IMR-90 (cell line): Measurements from ENCODE around the gene ZNF425. TPM values are rescaled to one million over a fixed set of nuclear protein-coding genes. Genes with fewer than 3 reads are reported as not detected.

Source experiments
- ATAC-seq: fragments of 200-7000 bp; cut with Tn5 transposase; 2 replicates; pipeline ENCODE4 v1.9.1; 2020; ENCODE audit warnings: low read depth, mild to moderate bottlenecking, moderate library complexity
- BruUV-seq: library from RNA; stranded (reverse); fragments of 400-500 nt; replicated peaks from 2 replicates; lab custom pipeline; 2021; lab: Mats Ljungman, UMichigan
- CTCF ChIA-PET: fragments of 300-600 bp; formaldehyde crosslinking; extraction: SDS; loops from one replicate; lab custom pipeline; 2021; ENCODE audit warnings: antibody characterized with exemption; lab: Yijun Ruan, JAX
- POLR2A ChIA-PET: fragments of 300-600 bp; sonication (Branson Sonifier 250); formaldehyde crosslinking; loops from one replicate; lab custom pipeline; 2022; ENCODE audit warnings: antibody characterized with exemption; ENCODE audit not compliant: unreplicated experiment; lab: Charles Lee
- DNase-seq: peaks from one replicate; pipeline ENCODE4 v3.0.0; 2013
- H2AFZ ChIP-seq: replicated peaks from 2 replicates; pipeline ENCODE3; 2013; ENCODE audit warnings: low read length, mild to moderate bottlenecking; ENCODE audit not compliant: poor library complexity
- H2AK5ac ChIP-seq: 2 replicates; pipeline ENCODE4 v1.6.1; 2013; ENCODE audit warnings: low read depth, low read length, inconsistent platforms
- H2AK9ac ChIP-seq: replicated peaks from 2 replicates; pipeline ENCODE3; 2013; ENCODE audit warnings: mild to moderate bottlenecking, low read depth, low read length, moderate library complexity; ENCODE audit not compliant: poor library complexity
- H2BK120ac ChIP-seq: 2 replicates; pipeline ENCODE4 v1.6.1; 2013; ENCODE audit warnings: low read depth, low read length, inconsistent platforms
- H2BK15ac ChIP-seq: 3 replicates; pipeline ENCODE4 v1.6.1; 2013; ENCODE audit warnings: low read depth, low read length, inconsistent platforms
- H2BK20ac ChIP-seq: 2 replicates; pipeline ENCODE4 v1.6.1; 2013; ENCODE audit warnings: low read depth, mild to moderate bottlenecking, inconsistent platforms, low read length, moderate library complexity
- H2BK5ac ChIP-seq: 2 replicates; pipeline ENCODE4 v1.6.1; 2013; ENCODE audit warnings: mild to moderate bottlenecking, low read depth, low read length, inconsistent platforms; ENCODE audit not compliant: poor library complexity, severe bottlenecking
- H3K14ac ChIP-seq: replicated peaks from 2 replicates; pipeline ENCODE4 v1.6.1; 2013; ENCODE audit warnings: low read depth, low read length, inconsistent platforms
- H3K18ac ChIP-seq: 2 replicates; pipeline ENCODE4 v1.6.1; 2013; ENCODE audit warnings: low read depth, low read length, control low read depth
- H3K23ac ChIP-seq: 2 replicates; pipeline ENCODE4 v1.6.1; 2013; ENCODE audit warnings: low read depth, low read length, inconsistent platforms
- H3K27ac ChIP-seq: 2 replicates; pipeline ENCODE4 v1.5.1; 2013; ENCODE audit warnings: mild to moderate bottlenecking, control low read depth, low read length; ENCODE audit not compliant: insufficient read depth
- H3K27me3 ChIP-seq: 2 replicates; pipeline ENCODE4 v1.6.1; 2013; ENCODE audit warnings: low read length; ENCODE audit not compliant: control insufficient read depth, insufficient read depth
- H3K36me3 ChIP-seq: 2 replicates; pipeline ENCODE4 v1.6.1; 2013; ENCODE audit warnings: low read length, mixed read lengths; ENCODE audit not compliant: control insufficient read depth, insufficient read depth
- H3K4ac ChIP-seq: 2 replicates; pipeline ENCODE4 v1.6.1; 2013; ENCODE audit warnings: low read depth, low read length, inconsistent platforms
- H3K4me1 ChIP-seq: 2 replicates; pipeline ENCODE4 v1.6.1; 2013; ENCODE audit warnings: low read length, mixed read lengths; ENCODE audit not compliant: control insufficient read depth, insufficient read depth
- H3K4me2 ChIP-seq: 2 replicates; pipeline ENCODE4 v1.6.1; 2013; ENCODE audit warnings: low read depth, mild to moderate bottlenecking, control low read depth, low read length, moderate library complexity
- H3K4me3 ChIP-seq: 2 replicates; pipeline ENCODE4 v1.5.1; 2013; ENCODE audit warnings: low read depth, mild to moderate bottlenecking, control low read depth, low read length, moderate library complexity; ENCODE audit not compliant: insufficient read depth
- H3K56ac ChIP-seq: 2 replicates; pipeline ENCODE4 v1.6.1; 2013; ENCODE audit warnings: low read length, inconsistent platforms; ENCODE audit not compliant: insufficient read depth; ENCODE audit errors: extremely low read depth
- H3K79me1 ChIP-seq, 2 experiments: 2 replicates each; pipeline ENCODE4 v1.6.1; 2013; ENCODE audit warnings: low read length in 2 of 2, inconsistent platforms in 1 of 2, low read depth in 1 of 2
- H3K9ac ChIP-seq: 2 replicates; pipeline ENCODE4 v1.6.1; 2013; ENCODE audit warnings: low read depth, low read length, control low read depth
- H3K9me1 ChIP-seq: 2 replicates; pipeline ENCODE4 v1.6.1; 2013; ENCODE audit warnings: low read length, inconsistent platforms; ENCODE audit not compliant: insufficient read depth
- H3K9me3 ChIP-seq: 2 replicates; pipeline ENCODE4 v1.6.1; 2013; ENCODE audit warnings: low read length; ENCODE audit not compliant: control insufficient read depth, insufficient read depth
- H4K20me1 ChIP-seq: 2 replicates; pipeline ENCODE4 v1.6.1; 2013; ENCODE audit warnings: low read length, inconsistent platforms; ENCODE audit not compliant: insufficient read depth
- H4K5ac ChIP-seq: 2 replicates; pipeline ENCODE4 v1.6.1; 2013; ENCODE audit warnings: mild to moderate bottlenecking, low read depth, low read length, control low read depth
- H4K8ac ChIP-seq, 2 experiments: 2 replicates each; pipeline ENCODE4 v1.6.1; 2013; ENCODE audit warnings: low read depth in 2 of 2, low read length in 2 of 2, control low read depth in 1 of 2, inconsistent platforms in 1 of 2
- H4K91ac ChIP-seq: 2 replicates; pipeline ENCODE4 v1.6.1; 2013; ENCODE audit warnings: low read depth, low read length, inconsistent platforms; ENCODE audit not compliant: insufficient read depth
- BHLHE40 ChIP-seq: fragments of 150-350 bp; IDR thresholded peaks from 2 replicates; pipeline ENCODE4 v1.6.1; 2016; ENCODE audit warnings: mild to moderate bottlenecking, low read depth, low read length
- CEBPB ChIP-seq: IDR thresholded peaks from 2 replicates; pipeline ENCODE4 v1.6.1; 2012; ENCODE audit warnings: low read depth, low read length, improper control_type of control experiment
- CHD1 ChIP-seq: IDR thresholded peaks from 2 replicates; pipeline ENCODE4 v1.6.1; 2012; ENCODE audit warnings: low read depth, low read length, improper control_type of control experiment
- FOS ChIP-seq: fragments of 150-350 bp; IDR thresholded peaks from 2 replicates; pipeline ENCODE4 v1.6.1; 2016; ENCODE audit warnings: low read depth, low read length
- MAFK ChIP-seq: IDR thresholded peaks from 2 replicates; pipeline ENCODE4 v1.6.1; 2012; ENCODE audit warnings: low read depth, low read length, improper control_type of control experiment
- MAZ ChIP-seq: IDR thresholded peaks from 2 replicates; pipeline ENCODE4 v1.6.1; 2012; ENCODE audit warnings: low read depth, mild to moderate bottlenecking, low read length, improper control_type of control experiment, moderate library complexity, borderline replicate concordance
- MXI1 ChIP-seq: IDR thresholded peaks from 2 replicates; pipeline ENCODE4 v1.6.1; 2012; ENCODE audit warnings: low read depth, mild to moderate bottlenecking, low read length, moderate library complexity, borderline replicate concordance
- NFE2L2 ChIP-seq: fragments of 150-350 bp; IDR thresholded peaks from 2 replicates; pipeline ENCODE4 v1.6.1; 2016; ENCODE audit warnings: low read depth, mild to moderate bottlenecking, low read length
- POLR2A ChIP-seq: IDR thresholded peaks from 2 replicates; pipeline ENCODE4 v1.6.1; 2012; ENCODE audit warnings: mild to moderate bottlenecking, low read depth, low read length
- RAD21 ChIP-seq: IDR thresholded peaks from 2 replicates; pipeline ENCODE4 v1.6.1; 2012; ENCODE audit warnings: low read length, improper control_type of control experiment
- RCOR1 ChIP-seq: IDR thresholded peaks from 2 replicates; pipeline ENCODE4 v1.6.1; 2012; ENCODE audit warnings: mild to moderate bottlenecking, low read length, improper control_type of control experiment; ENCODE audit not compliant: insufficient replicate concordance
- RFX5 ChIP-seq: IDR thresholded peaks from 2 replicates; pipeline ENCODE4 v1.8.0; 2012; ENCODE audit warnings: low read depth, mild to moderate bottlenecking, low read length, moderate library complexity
- SMC3 ChIP-seq: fragments of 150-350 bp; IDR thresholded peaks from 2 replicates; pipeline ENCODE4 v1.6.1; 2016; ENCODE audit warnings: low read depth, mild to moderate bottlenecking, antibody characterized with exemption, low read length, moderate library complexity
- WGBS, 2 experiments: methylation state at CpG; one replicate each; pipeline versions ENCODE4 v1.1.5 to v1.1.7; 2013; ENCODE audit warnings: missing lambda C conversion rate in 2 of 2; ENCODE audit not compliant: insufficient read length in 1 of 2; ENCODE audit errors: extremely low coverage in 2 of 2; 5-methylcytosine and 5-hydroxymethylcytosine counted together
- dilution Hi-C: fragments of 300-500 bp; cut with HindIII; formaldehyde crosslinking; loops from one replicate; pipeline ENCODE4 v1.14.3; 2018; ENCODE audit warnings: low sequenced_read_pairs; ENCODE audit not compliant: unreplicated experiment
- in situ Hi-C: fragments of 300-500 bp; cut with MboI; formaldehyde crosslinking; loops from 3 replicates; pipeline ENCODE4 v1.14.3; 2019; ENCODE audit warnings: low sequenced_read_pairs, inconsistent platforms, mixed read lengths
- intact Hi-C: fragments of 100-400 bp; cut with micrococcal nuclease; formaldehyde crosslinking; loops from 2 replicates; pipeline ENCODE4 v1.10.0; 2022
- polyA plus RNA-seq, 3 experiments: library from polyadenylated mRNA; depleted of rRNA; stranded (reverse); fragments of >200 nt; gene quantifications; 2 replicates each; pipeline ENCODE4 v1.2.3, GENCODE V29; 2012; ENCODE audit warnings: low replicate concordance in 1 of 3
- total RNA-seq: library from RNA; depleted of rRNA; stranded (reverse); fragments of >200 nt; gene quantifications from 2 replicates; pipeline ENCODE4 v1.2.3, GENCODE V29; 2012
- TF ChIP-seq, protein P1 (sequence below): fragments of 150-350 bp; IDR thresholded peaks from 2 replicates; pipeline ENCODE4 v1.6.1; 2016; ENCODE audit warnings: low read depth, mild to moderate bottlenecking, low read length, moderate library complexity, borderline replicate concordance
- TF ChIP-seq, protein P2 (sequence below): fragments of 150-350 bp; IDR thresholded peaks from 2 replicates; pipeline ENCODE4 v1.6.1; 2017; ENCODE audit warnings: mild to moderate bottlenecking, antibody characterized with exemption, low read length, low read depth
- TF ChIP-seq, protein P3 (sequence below): conservative IDR thresholded peaks from 2 replicates; pipeline ENCODE4 v1.5.1; 2012; ENCODE audit warnings: mild to moderate bottlenecking, low read depth, low read length, improper control_type of control experiment

The ZNF425 gene
- total and polyA plus RNA-seq, 2 of the 4 experiments (the other 2 are of a cell fraction): 1.2 to 2.3 TPM

DNA sequence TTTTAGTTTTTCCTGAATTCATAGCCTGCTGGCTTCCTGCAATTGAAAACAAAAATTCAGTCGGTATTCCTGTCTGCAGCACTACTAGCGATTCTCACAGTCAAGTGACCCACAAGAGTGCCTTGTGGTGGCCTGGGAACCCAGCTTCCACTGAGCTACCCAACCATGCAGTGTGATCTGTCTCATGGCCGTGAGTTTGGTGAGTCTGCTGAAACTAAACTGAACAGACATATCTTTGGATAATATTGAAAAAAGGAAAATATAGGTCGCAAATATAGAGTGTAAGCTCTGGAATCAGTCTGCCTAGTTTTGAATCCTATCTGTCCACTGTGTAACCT, 53.7 kb downstream of the ZNF425 start:
- H3K27ac ChIP-seq: no peak overlapping the region
- H3K9ac ChIP-seq: no peak overlapping the region
- H2AK9ac ChIP-seq: no peak overlapping the region
- no peaks in the 10 kb centered on the region for H3K27me3 ChIP-seq
- no peak for DNase-seq
- H4K5ac ChIP-seq: no peak overlapping the region
- no peak overlapping the region for H3K4me3 ChIP-seq
- dilution Hi-C loops: no loop called here
- H3K4me2 ChIP-seq: no peak overlapping the region
- no peak overlapping the region for H2AK5ac ChIP-seq
- peaks cover 25% of the 10 kb centered on the region for H3K36me3 ChIP-seq
- ChIA-PET CTCF (no interaction called here), POLR2A (no interaction called here)
- no peak overlapping the region for H2BK15ac ChIP-seq
- no peak overlapping the region for H2AFZ ChIP-seq
- no peak overlapping the region for H4K91ac ChIP-seq
- no peak for ATAC-seq
- H2BK5ac ChIP-seq: no peak overlapping the region
- H3K23ac ChIP-seq: no peak overlapping the region
- WGBS, 2 experiments: no CpG with 5 or more reads among the region's 4 CpGs
- H3K14ac ChIP-seq: no peak overlapping the region
- intact Hi-C loops: no loop called here
- no peak overlapping the region for H3K18ac ChIP-seq
- H2BK120ac ChIP-seq: no peak overlapping the region
- H3K9me3 ChIP-seq: no peaks in the 10 kb centered on the region
- in situ Hi-C loops: no loop called here
- no peak overlapping the region for H3K56ac ChIP-seq
- H3K4ac ChIP-seq: no peak overlapping the region
- TF ChIP-seq MAFK (no peak), RCOR1 (no peak), RFX5 (no peak), MXI1 (no peak), RAD21 (no peak), CHD1 (no peak), SMC3 (no peak), POLR2A (no peak), FOS (no peak), BHLHE40 (no peak), MAZ (no peak), CEBPB (no peak), NFE2L2 (no peak)
- TF ChIP-seq, protein P1, sequence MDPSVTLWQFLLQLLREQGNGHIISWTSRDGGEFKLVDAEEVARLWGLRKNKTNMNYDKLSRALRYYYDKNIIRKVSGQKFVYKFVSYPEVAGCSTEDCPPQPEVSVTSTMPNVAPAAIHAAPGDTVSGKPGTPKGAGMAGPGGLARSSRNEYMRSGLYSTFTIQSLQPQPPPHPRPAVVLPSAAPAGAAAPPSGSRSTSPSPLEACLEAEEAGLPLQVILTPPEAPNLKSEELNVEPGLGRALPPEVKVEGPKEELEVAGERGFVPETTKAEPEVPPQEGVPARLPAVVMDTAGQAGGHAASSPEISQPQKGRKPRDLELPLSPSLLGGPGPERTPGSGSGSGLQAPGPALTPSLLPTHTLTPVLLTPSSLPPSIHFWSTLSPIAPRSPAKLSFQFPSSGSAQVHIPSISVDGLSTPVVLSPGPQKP: no peak
- TF ChIP-seq, protein P2, sequence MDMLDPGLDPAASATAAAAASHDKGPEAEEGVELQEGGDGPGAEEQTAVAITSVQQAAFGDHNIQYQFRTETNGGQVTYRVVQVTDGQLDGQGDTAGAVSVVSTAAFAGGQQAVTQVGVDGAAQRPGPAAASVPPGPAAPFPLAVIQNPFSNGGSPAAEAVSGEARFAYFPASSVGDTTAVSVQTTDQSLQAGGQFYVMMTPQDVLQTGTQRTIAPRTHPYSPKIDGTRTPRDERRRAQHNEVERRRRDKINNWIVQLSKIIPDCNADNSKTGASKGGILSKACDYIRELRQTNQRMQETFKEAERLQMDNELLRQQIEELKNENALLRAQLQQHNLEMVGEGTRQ: no peak
- TF ChIP-seq, protein P3, sequence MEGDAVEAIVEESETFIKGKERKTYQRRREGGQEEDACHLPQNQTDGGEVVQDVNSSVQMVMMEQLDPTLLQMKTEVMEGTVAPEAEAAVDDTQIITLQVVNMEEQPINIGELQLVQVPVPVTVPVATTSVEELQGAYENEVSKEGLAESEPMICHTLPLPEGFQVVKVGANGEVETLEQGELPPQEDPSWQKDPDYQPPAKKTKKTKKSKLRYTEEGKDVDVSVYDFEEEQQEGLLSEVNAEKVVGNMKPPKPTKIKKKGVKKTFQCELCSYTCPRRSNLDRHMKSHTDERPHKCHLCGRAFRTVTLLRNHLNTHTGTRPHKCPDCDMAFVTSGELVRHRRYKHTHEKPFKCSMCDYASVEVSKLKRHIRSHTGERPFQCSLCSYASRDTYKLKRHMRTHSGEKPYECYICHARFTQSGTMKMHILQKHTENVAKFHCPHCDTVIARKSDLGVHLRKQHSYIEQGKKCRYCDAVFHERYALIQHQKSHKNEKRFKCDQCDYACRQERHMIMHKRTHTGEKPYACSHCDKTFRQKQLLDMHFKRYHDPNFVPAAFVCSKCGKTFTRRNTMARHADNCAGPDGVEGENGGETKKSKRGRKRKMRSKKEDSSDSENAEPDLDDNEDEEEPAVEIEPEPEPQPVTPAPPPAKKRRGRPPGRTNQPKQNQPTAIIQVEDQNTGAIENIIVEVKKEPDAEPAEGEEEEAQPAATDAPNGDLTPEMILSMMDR: no peak
- H3K4me1 ChIP-seq: no peaks in the 10 kb centered on the region
- H3K79me1 ChIP-seq: peaks cover 3% of the 10 kb centered on the region in 2 experiments; a peak in 2 of 4 replicates
- H4K8ac ChIP-seq: no peak overlapping the region
- H3K9me1 ChIP-seq: no peaks in the 10 kb centered on the region
- no peaks in the 10 kb centered on the region; the same call in 1 of the 2 replicates for H4K20me1 ChIP-seq
- no peak overlapping the region for H2BK20ac ChIP-seq
- no TSS peak for BruUV-seq
